ENCODE measurements around the gene WWOX. TPM values are rescaled to one million over a fixed set of nuclear protein-coding genes. Genes with fewer than 3 reads are reported as not detected.
A peak's percentile ranks its signal among the peaks of the same experiment; 100 is the strongest.

WWOX gene
- total and polyA plus RNA-seq, 2 donors = 15.4 to 23.9 TPM

DNA sequence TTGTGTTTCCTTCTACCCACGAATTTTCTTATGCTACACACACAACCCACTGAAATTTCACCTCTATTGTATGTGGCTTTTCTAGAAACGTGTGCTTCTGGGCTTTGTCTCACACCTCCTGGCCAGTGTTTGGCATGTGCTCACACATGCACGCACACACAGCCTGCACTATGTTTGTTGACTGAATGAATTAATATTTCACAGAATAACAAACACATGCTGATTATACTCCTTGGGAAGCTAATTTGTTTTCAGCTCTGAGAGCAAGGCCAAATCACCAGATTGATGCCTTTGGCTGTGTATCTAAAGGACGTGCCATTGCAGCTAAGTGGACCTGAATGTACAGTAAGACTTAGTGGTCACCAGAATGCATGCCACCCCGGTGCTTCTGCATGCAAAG is 210.7 kb downstream of the WWOX start:
- no peak for DNase-seq (ENCODE audit: low read depth in 6 of 9, low spot score in 9 of 9)
- H3K4me1 ChIP-seq (ENCODE audit: control insufficient read depth in 2 of 2, insufficient read depth in 2 of 2, low read length in 2 of 2) = peaks cover 0 to 9% of the 10 kb centered on the region in 2 donors
- H3K27me3 ChIP-seq (ENCODE audit: control insufficient read depth in 2 of 2, insufficient read depth in 1 of 2, low read length in 1 of 2) = no peaks in the 10 kb centered on the region
- no peaks in the 10 kb centered on the region for H3K36me3 ChIP-seq (ENCODE audit: control insufficient read depth in 2 of 2, insufficient read depth in 2 of 2, low read length in 1 of 2)
- no peaks in the 10 kb centered on the region for H3K9me3 ChIP-seq (ENCODE audit: control insufficient read depth in 2 of 2, insufficient read depth in 1 of 2, low read length in 1 of 2)
- H3K27ac ChIP-seq (ENCODE audit: low read depth in 1 of 2, low read length in 1 of 2) = no peak overlapping the region
- WGBS = 82% methylated on average over 5 of the region's 5 CpGs
- no peak overlapping the region for H3K4me3 ChIP-seq (ENCODE audit: low read length in 2 of 2)

DNA sequence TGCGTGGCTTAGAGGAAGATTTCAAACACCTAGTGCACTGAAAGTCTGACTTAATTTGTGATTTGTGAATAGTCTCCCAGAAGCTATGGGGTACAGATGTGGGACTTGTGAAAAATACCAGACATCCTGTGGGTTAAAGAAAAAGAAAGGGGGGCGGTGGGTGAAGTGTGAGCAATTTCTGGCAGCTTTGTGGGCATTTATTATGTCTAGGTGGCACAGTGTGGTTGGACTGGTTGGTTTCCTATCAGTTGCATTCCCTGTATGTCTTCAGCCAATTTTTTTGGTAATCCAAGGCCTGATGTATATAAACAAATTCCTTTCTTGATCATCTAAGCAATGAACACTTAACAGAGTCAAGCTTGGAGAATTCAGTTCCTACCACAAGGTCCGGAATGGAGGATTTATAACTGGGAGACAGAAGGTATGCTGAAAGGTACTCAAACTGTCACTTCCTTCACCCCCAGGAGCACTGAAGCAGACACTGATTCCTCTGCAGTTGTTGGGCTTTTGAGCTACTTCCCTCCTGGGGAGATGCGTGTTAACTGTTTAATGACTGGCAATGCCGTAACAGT is 211.6 kb downstream of the WWOX start:
- no peaks in the 10 kb centered on the region for H3K9me3 ChIP-seq (ENCODE audit: control insufficient read depth in 2 of 2, insufficient read depth in 1 of 2, low read length in 1 of 2)
- DNase-seq (ENCODE audit: low read depth in 6 of 9, low spot score in 9 of 9) = peak in 3 of 9 donors; percentile 5 to 28 (median 27)
- peaks cover 0 to 9% of the 10 kb centered on the region in 2 donors for H3K4me1 ChIP-seq (ENCODE audit: control insufficient read depth in 2 of 2, insufficient read depth in 2 of 2, low read length in 2 of 2)
- H3K27ac ChIP-seq (ENCODE audit: low read depth in 1 of 2, low read length in 1 of 2) = no peak overlapping the region
- H3K36me3 ChIP-seq (ENCODE audit: control insufficient read depth in 2 of 2, insufficient read depth in 2 of 2, low read length in 1 of 2) = no peaks in the 10 kb centered on the region
- H3K27me3 ChIP-seq (ENCODE audit: control insufficient read depth in 2 of 2, insufficient read depth in 1 of 2, low read length in 1 of 2) = no peaks in the 10 kb centered on the region
- WGBS = 23% methylated on average over 5 of the region's 5 CpGs
- no peak overlapping the region for H3K4me3 ChIP-seq (ENCODE audit: low read length in 2 of 2)

DNA sequence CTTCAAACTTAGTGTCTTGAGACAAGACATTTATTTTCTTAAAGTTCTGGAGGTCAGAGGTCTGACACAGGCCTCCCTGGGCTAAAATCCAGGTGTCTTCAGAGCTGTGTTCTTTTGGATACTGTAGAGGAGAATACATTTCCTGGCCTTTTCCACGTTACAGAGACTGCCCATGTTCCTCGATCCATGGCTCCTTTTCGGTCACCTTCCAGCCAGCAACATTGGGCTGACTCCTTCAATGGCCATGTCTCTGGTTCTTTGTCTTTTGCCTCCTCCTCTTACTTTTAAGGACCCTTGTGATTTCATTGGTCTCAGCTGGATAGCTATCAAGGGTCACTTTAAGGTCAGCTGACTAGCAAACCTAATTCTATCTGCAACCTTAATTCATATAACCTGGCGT is 212.4 kb downstream of the WWOX start:
- 82% methylated on average over 4 of the region's 4 CpGs for WGBS
- no peak for DNase-seq (ENCODE audit: low read depth in 6 of 9, low spot score in 9 of 9)
- Histone ChIP-seq H3K4me3 (ENCODE audit: low read length in 2 of 2) (no peak overlapping the region), H3K4me1 (ENCODE audit: control insufficient read depth in 2 of 2, insufficient read depth in 2 of 2, low read length in 2 of 2) (peaks cover 0 to 9% of the 10 kb centered on the region in 2 donors), H3K27ac (ENCODE audit: low read depth in 1 of 2, low read length in 1 of 2) (no peak overlapping the region), H3K9me3 (ENCODE audit: control insufficient read depth in 2 of 2, insufficient read depth in 1 of 2, low read length in 1 of 2) (no peaks in the 10 kb centered on the region), H3K27me3 (ENCODE audit: control insufficient read depth in 2 of 2, insufficient read depth in 1 of 2, low read length in 1 of 2) (no peaks in the 10 kb centered on the region), H3K36me3 (ENCODE audit: control insufficient read depth in 2 of 2, insufficient read depth in 2 of 2, low read length in 1 of 2) (no peaks in the 10 kb centered on the region)

DNA sequence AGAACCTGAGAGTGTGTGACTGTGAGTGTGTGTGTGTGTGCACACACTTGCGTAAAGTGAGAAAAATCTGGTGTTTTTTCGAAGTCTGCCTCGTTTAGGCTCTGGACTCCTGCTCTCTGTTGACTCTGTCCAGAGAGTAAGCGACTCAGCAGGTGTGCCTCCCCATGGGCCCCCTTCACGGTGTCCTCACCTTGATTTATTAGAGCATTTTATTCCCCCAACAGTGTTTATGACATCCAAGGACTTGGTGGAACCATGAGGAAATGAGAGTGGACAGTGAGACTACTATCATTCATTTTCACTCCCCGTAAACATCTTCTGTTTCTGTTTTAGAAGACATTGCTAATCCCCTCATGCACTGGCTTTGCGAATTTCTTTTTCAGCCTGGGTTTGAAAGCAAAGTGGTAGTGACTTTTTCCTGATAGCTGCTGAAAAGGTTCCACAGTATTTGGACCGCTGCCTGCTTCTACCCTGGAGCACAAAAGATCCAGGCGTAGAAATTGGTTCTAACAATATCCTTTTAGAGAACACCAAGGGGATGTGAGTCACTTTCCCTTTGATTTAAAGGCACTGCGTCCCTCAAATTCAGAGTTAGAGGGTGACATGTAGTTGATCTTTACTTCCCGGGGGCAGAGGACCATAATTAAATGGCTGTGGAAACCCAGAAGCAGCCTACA is 218.2 kb downstream of the WWOX start:
- Histone ChIP-seq H3K4me1 (ENCODE audit: control insufficient read depth in 2 of 2, insufficient read depth in 2 of 2, low read length in 2 of 2) (no peaks in the 10 kb centered on the region), H3K36me3 (ENCODE audit: control insufficient read depth in 2 of 2, insufficient read depth in 2 of 2, low read length in 1 of 2) (no peaks in the 10 kb centered on the region), H3K27ac (ENCODE audit: low read depth in 1 of 2, low read length in 1 of 2) (no peak overlapping the region), H3K27me3 (ENCODE audit: control insufficient read depth in 2 of 2, insufficient read depth in 1 of 2, low read length in 1 of 2) (no peaks in the 10 kb centered on the region), H3K9me3 (ENCODE audit: control insufficient read depth in 2 of 2, insufficient read depth in 1 of 2, low read length in 1 of 2) (no peaks in the 10 kb centered on the region), H3K4me3 (ENCODE audit: low read length in 2 of 2) (no peak overlapping the region)
- DNase-seq (ENCODE audit: low read depth in 6 of 9, low spot score in 9 of 9) = no peak
- 85% methylated on average over 11 of the region's 11 CpGs for WGBS

DNA sequence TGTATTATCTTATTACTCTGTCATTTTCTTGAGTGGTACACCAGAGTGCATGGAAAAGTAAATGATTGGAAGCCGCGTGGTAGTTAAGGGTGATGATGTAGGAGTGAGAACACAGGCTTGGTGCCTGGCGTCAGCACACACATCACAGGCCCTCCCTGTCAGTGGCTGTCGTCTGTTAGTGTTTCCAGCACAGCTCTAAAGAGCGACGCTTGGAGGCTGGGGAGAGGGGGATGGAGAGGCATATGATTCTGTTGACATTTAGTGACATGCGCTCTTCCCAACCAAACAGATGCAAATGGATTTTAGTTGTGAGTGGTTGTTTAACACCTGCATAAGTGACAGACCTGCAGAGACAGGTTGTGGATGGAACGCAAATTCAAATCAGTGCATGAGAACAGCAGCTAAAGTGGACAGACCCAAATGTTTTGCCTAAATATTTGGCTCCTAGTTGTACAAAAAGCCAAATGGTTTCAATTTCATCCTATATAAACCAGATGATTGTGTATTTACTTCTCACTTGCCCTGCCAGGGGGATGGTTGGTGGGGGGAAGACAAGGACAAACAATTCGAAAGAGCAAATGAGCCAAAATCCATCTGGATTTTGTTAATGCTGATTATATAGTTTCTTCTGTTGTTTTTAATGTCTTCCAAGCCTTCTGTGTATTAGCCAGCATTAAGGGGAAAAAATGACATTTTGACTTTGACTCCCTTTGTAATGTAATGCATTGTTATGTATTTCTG is 222.3 kb downstream of the WWOX start:
- no peaks in the 10 kb centered on the region for H3K4me1 ChIP-seq (ENCODE audit: control insufficient read depth in 2 of 2, insufficient read depth in 2 of 2, low read length in 2 of 2)
- WGBS = 98% methylated on average over 9 of the region's 9 CpGs
- no peaks in the 10 kb centered on the region for H3K27me3 ChIP-seq (ENCODE audit: control insufficient read depth in 2 of 2, insufficient read depth in 1 of 2, low read length in 1 of 2)
- DNase-seq (ENCODE audit: low read depth in 6 of 9, low spot score in 9 of 9) = no peak
- no peak overlapping the region for H3K27ac ChIP-seq (ENCODE audit: low read depth in 1 of 2, low read length in 1 of 2)
- no peak overlapping the region for H3K4me3 ChIP-seq (ENCODE audit: low read length in 2 of 2)
- no peaks in the 10 kb centered on the region for H3K36me3 ChIP-seq (ENCODE audit: control insufficient read depth in 2 of 2, insufficient read depth in 2 of 2, low read length in 1 of 2)
- no peaks in the 10 kb centered on the region for H3K9me3 ChIP-seq (ENCODE audit: control insufficient read depth in 2 of 2, insufficient read depth in 1 of 2, low read length in 1 of 2)

DNA sequence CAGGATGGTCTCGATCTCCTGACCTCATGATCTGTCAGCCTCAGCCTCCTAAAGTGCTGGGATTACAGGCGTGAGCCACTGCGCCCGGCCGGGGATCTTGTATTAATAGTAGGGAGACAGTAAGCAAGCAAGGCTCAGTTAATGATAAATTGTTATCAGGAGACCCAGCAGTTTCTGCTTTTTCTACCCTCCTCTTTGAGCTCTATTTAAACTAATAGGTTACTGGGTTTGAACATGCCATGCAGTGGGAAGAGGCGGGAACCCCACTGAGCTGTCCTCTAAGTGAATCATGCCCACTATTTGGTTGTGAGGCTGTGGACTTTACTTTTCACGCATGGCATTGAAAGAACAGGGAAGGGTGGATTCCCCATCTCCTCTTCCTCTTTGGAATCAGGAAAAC is 223.9 kb downstream of the WWOX start:
- Histone ChIP-seq H3K4me3 (ENCODE audit: low read length in 2 of 2) (no peak overlapping the region), H3K27ac (ENCODE audit: low read depth in 1 of 2, low read length in 1 of 2) (no peak overlapping the region), H3K27me3 (ENCODE audit: control insufficient read depth in 2 of 2, insufficient read depth in 1 of 2, low read length in 1 of 2) (no peaks in the 10 kb centered on the region), H3K9me3 (ENCODE audit: control insufficient read depth in 2 of 2, insufficient read depth in 1 of 2, low read length in 1 of 2) (no peaks in the 10 kb centered on the region), H3K4me1 (ENCODE audit: control insufficient read depth in 2 of 2, insufficient read depth in 2 of 2, low read length in 2 of 2) (no peaks in the 10 kb centered on the region), H3K36me3 (ENCODE audit: control insufficient read depth in 2 of 2, insufficient read depth in 2 of 2, low read length in 1 of 2) (no peaks in the 10 kb centered on the region)
- WGBS = 97% methylated on average over 7 of the region's 7 CpGs
- DNase-seq (ENCODE audit: low read depth in 6 of 9, low spot score in 9 of 9) = no peak

DNA sequence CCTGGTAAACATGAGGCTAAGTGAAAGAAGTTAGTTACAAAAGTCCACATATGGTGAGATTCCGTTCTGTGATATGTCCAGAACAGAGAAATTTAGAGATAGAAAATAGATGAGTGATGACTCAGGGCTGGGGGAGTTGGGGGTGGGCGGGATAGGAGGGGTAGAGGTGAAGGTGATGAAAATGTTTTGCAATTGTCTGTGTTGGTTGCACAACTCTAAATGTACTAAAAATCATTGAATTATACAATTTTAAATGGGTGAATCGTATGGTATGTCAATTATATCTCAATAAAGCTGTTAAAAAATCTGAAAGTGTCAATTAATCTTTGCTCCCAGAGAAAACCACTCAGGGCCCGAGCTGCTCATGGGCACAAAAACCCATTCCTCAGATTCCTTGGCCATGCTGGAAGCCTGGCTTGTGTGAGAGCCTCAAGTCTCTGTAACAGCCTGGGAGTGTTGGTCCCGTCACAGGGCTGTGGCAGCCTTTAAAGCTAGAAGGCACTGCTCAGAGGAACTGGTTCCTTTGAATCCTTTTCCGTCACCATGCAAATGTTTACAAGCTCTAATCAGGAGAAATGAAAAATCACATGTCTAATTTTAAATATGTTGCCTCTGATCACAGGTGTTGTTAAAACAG is 225.3 kb downstream of the WWOX start:
- WGBS = 97% methylated on average over 6 of the region's 6 CpGs
- no peak for DNase-seq (ENCODE audit: low read depth in 6 of 9, low spot score in 9 of 9)
- Histone ChIP-seq H3K27ac (ENCODE audit: low read depth in 1 of 2, low read length in 1 of 2) (no peak overlapping the region), H3K4me1 (ENCODE audit: control insufficient read depth in 2 of 2, insufficient read depth in 2 of 2, low read length in 2 of 2) (no peaks in the 10 kb centered on the region), H3K4me3 (ENCODE audit: low read length in 2 of 2) (no peak overlapping the region), H3K9me3 (ENCODE audit: control insufficient read depth in 2 of 2, insufficient read depth in 1 of 2, low read length in 1 of 2) (no peaks in the 10 kb centered on the region), H3K36me3 (ENCODE audit: control insufficient read depth in 2 of 2, insufficient read depth in 2 of 2, low read length in 1 of 2) (no peaks in the 10 kb centered on the region), H3K27me3 (ENCODE audit: control insufficient read depth in 2 of 2, insufficient read depth in 1 of 2, low read length in 1 of 2) (no peaks in the 10 kb centered on the region)

DNA sequence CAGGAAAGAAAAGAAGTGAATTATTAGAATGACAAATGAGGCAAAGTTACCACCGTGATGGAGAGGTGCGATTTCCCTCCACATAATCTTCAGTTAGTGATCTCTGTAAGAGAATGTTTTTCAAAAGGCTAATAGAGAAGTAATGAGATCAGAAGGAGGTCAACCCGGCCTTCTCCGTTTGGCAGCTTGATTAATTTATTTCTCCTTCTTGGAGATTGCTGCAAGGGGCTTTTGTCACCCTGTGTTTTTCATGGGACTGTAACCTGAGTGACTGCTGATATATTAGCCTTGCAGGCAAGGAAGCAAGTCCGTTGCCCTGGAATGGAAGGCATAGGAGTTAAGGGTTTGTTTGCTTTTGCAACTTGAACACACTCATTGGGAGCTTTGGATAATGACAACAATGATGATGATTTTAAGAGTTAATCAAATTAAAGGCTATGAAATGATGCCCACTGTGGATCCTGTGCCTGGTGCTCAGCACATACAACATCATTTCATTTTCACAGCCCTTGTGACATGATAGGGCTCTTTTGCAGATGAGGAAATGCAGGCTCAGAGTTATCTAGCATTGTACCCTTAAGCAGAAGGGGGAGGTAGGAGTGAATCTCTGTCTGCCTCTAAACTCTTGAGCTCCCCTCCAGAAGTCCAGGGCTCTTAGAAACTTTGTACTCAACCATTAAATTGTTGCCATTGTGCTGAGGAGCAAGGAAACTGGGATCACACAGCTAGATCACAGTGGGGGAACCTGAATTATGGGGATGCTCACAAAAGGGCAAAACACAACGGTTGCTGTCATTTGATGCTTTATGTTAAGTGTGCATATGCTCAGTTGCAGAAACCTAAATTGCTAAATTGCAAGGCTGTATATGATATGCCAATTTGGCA is 226.3 kb downstream of the WWOX start:
- Histone ChIP-seq H3K9me3 (ENCODE audit: control insufficient read depth in 2 of 2, insufficient read depth in 1 of 2, low read length in 1 of 2) (no peaks in the 10 kb centered on the region), H3K27ac (ENCODE audit: low read depth in 1 of 2, low read length in 1 of 2) (no peak overlapping the region), H3K27me3 (ENCODE audit: control insufficient read depth in 2 of 2, insufficient read depth in 1 of 2, low read length in 1 of 2) (no peaks in the 10 kb centered on the region), H3K4me3 (ENCODE audit: low read length in 2 of 2) (no peak overlapping the region), H3K4me1 (ENCODE audit: control insufficient read depth in 2 of 2, insufficient read depth in 2 of 2, low read length in 2 of 2) (no peaks in the 10 kb centered on the region), H3K36me3 (ENCODE audit: control insufficient read depth in 2 of 2, insufficient read depth in 2 of 2, low read length in 1 of 2) (no peaks in the 10 kb centered on the region)
- DNase-seq (ENCODE audit: low read depth in 6 of 9, low spot score in 9 of 9) = no peak
- 77% methylated on average over 6 of the region's 6 CpGs for WGBS
